Uterus (tissue), 2 donors: ENCODE data around the gene CDKN2B-AS1.

Experiments
- CTCF ChIP-seq, 4 experiments: fragments of 200-600 bp in 2 of 4; fragments of 450-650 bp in 2 of 4; sonication (generic) in 2 of 4; IDR thresholded peaks; one replicate each; pipeline ENCODE4 v1.5.1; 2016 to 2019; ENCODE audit warnings: antibody characterized with exemption in 4 of 4, mild to moderate bottlenecking in 2 of 4, moderate library complexity in 1 of 4
- POLR2A ChIP-seq, 2 donors: fragments of 450-650 bp; IDR thresholded peaks; one replicate each; pipeline ENCODE4 v1.6.1; 2016; ENCODE audit warnings: antibody characterized with exemption in 2 of 2, mild to moderate bottlenecking in 1 of 2, moderate library complexity in 1 of 2

GRCh38 chr9:22141908-22142307 lies 147.3 kb downstream of the CDKN2B-AS1 start:
- TF ChIP-seq POLR2A (IDR thresholded peaks at IDR 0.05): no peak
- TF ChIP-seq CTCF (IDR thresholded peaks at IDR 0.05): no peak
